C4-2B (cell line): Measurements from ENCODE around the gene BTF3.

Experiments used
- CTCF ChIP-seq: fragments of 450-650 bp; conservative IDR thresholded peaks from 2 replicates; pipeline ENCODE4 v1.5.1; 2017; ENCODE audit warnings: mild to moderate bottlenecking
- ZFX ChIP-seq: fragments of 450-650 bp; IDR thresholded peaks from 2 replicates; pipeline ENCODE4 v1.6.1; 2017

- TF ChIP-seq CTCF (no peak), ZFX (no peak)
Measured at GRCh38 chr5:73514418-73514817, 16.2 kb downstream of the BTF3 start.
